HG02852 (cell line): ENCODE results near the gene FAM81A.
"Not testable (repeated sequence)": the region's sequence is repeated elsewhere in the genome, so short reads cannot be mapped to it uniquely, and the experiment has no call there.

Source experiments
- ATAC-seq: cut with Tn5 transposase; IDR thresholded peaks from one replicate; pipeline ENCODE4 v1.9.1; 2021; ENCODE audit warnings: mild to moderate bottlenecking, moderate library complexity; ENCODE audit not compliant: unreplicated experiment

Gene FAM81A

DNA sequence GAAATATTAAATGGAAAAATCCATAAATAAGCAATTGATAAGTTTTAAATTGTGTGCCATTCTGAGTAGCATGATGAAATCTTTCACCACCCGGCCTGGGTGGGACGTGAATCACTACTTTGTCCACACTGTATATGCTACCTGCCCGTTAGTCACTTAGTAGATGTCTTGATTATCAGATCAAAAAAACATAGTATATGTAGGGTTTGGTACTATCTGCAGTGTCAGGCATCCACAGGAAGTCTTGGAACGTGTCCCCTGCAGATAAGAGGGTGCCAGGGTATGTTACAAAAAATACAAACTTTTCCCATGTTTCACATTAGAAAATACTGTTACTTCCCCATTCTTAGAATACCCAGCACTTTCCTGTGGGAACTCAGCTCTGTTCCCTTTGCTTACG lies 35.2 kb downstream of the FAM81A start:
- no peak for ATAC-seq

DNA sequence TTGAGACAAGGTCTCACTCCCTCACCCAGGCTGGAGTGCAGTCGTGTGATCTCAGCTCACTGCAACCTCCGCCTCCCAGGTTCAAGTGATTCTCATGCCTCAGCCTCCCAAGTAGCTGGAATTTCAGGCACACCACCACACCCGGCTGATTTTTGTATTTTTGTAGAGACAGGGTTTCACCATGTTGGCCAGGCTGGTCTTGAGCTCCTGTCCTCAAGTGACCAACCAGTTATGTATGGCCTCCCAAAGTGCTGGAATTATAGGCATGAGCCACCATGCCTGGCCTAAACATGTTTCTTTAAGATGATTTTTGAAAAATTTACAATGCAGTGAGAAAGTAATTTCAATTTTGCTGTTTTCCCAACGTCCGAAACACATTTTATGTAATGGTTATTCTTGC lies 37.2 kb downstream of the FAM81A start:
- ATAC-seq: not testable (repeated sequence)

DNA sequence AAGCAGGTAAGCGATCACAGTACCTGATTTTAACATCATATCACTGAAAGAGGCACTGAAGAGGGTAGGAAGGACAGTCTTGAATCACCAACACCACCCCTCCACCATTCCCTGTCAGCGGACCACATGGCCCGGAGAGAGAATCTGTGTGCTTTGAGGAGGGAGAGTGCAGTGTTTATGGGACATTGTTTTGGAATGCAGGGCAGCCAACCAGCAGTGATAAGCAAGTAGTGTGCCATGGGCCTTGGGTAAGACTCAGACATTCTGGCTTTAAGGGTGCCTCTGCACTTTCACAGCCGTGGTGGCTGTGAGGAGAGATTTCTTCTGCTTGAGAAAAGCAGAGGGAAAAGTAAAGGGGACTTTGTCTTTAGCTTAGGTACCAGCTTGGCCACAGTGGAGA lies 46.4 kb downstream of the FAM81A start:
- no peak for ATAC-seq

DNA sequence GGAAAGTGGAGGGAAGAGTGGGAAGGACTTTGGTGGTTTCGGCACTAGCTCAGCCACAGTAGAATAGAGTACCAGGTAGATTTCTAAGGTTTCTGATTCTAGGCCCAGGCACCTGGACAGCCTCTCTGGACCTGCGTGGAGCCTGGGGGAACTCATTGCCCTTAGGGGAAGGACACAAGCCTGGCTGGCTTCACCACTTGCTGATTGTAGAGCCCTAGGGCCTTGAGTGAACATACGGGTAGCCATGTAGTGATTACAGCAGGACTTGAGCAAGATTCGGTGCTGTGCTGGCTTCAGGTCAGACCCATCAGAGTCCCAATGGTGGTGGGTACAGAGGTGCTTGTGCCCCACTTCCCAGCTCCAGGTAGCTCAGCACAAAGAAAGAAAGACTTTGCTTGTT lies 47.0 kb downstream of the FAM81A start:
- no peak for ATAC-seq

DNA sequence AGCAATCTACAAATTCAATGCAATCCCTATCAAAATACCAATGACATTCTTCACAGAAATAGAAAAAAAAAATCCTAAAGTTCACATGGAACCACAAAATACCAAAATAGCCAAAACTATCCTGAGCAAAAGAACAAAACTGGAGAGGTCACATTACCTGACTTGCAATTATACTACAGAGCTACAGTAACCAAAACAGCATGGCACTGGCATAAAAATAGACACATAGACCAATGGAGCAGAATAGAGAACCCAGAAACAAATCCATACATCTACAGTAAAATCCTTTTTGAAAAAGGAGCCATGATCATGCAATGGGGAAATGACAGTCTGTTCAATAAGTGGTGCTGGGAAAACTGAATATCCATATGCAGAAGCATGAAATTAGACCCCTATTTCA lies 51.5 kb downstream of the FAM81A start:
- ATAC-seq: not testable (repeated sequence)

DNA sequence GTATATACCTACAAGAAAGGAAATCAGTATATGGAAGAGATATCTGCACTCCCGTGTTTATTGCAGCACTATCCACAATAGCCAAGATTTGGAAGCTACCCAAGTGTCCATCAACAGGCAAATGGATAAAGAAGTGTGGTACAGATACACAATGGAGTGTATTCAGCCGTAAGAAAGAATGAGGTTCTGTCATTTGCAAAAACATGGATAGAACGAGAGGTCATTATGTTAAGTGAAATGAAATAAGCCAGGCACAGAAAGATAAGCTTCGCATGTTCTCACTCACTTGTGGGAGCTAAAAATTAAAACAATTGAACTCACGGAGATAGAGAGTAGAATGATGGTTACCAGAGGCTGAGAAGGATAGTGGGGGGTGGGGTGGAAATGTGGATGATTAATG lies 53.1 kb downstream of the FAM81A start:
- no peak for ATAC-seq

DNA sequence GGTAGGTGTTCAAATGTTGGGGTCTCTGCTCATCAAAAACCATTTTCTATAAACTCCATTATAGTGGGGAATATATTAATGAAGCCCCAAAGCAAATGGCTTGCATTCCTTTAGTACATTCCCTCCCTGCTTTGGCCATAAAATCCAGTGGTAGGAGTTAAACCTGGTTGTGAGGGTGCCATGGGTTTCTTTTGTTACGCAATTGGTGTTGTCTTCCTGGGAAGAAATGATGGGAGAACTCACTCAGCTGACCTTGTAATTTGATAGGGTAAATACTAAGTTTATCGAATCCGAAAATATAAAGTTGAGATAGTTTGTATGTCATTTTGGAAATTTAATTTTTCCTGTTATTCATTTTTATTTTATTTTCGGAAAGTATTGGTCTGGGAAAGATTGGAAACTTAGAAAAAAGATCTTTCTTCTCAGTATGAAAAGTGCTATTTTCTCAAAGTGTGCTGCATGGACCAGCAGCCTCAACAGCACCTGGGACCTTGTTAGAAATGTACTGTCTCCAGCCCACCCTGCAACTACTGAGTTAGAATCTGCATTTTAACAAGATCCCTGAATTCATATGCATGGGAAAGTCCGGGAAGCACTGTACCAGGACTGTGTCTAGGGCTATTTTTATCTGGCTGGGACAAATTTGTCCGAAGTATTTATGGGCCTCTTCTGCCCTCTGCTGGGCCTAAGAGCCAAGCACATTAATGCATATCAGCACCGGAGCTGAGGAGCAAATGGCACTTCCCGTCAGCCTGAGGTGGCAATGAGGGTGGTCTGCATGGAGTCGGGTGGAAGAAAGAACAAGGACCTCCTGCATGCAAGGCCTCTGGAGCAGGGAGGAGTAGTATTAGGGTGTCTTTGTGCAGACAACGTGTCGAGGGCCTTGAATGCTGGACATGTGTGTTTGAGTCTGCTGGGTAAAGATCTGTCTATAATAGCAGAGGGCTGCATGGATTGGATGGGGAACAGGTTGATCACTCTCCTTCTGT lies 54.7 kb downstream of the FAM81A start:
- no peak for ATAC-seq

DNA sequence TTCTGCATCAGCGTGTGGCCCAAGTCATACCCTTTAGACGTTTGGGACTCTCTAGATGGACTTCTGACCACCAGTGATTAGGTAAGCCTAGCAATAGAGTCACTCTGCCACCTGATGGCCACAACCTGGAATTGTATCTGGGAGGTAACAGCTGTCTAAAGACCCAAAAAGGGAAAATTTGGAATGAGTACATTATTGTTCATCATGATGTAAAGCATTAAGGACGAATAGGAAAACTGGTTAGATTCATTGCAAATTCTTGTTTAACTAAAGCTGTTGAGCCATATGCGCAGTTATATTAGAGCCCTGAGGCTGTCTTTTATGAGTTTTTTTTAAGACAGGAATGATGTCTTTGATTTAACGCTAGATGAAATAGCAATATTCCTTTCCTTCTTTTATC lies 63.6 kb downstream of the FAM81A start:
- no peak for ATAC-seq

DNA sequence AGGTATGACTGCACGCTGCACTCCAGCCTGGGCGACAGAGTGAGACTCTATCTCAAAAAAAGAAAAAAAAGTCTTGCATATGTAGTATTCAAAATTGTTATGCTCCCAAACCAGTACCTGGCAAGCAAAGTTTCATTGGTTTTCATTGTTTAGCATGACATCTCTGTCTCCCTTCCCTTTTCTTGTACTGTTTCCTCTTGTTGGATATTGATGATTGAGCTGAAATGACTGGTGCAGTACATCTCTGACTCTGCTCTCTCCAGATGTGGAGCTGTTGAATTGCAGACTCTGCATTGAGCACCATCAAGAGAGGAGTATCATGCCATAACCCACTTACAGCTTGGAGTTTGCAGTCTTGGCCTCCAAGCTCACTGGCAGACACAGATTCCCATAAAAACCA lies 77.2 kb downstream of the FAM81A start:
- ATAC-seq: no peak

DNA sequence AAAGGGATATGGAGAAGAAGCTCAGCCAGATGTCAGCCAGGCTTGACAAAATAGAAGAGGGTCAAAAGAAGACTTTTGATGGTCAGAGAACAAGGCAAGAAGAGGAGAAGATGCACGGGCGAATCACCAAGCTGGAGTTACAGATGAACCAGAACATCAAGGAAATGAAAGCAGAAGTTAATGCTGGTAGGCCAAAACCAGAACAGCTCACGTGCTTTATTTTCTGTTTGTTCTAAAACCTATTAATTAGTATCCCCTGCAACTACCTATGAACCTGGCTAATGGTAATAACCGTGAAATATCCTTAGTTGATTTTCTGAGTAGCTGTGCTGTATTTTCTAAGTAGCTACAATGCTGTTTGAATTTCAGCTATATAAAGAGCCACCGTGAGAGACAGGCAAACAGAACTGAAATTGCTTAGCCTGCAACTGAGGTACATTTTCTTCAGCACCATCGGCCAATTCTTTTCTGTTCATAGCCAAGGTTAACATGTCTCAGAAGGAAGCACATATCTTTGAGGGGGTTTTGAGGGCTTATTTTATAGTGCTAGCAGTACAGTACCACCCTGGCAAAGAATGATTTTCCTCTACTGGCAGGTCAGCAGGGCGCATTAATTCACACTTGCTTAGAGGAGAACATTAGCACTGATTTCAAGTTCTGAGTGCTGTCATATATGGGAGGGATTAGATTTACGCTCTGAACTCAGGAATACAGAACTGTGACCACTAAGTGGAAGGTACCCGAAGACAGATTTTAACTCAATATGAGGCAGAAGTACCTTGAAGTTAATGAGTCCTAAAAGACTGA lies 78.9 kb downstream of the FAM81A start:
- no peak for ATAC-seq

DNA sequence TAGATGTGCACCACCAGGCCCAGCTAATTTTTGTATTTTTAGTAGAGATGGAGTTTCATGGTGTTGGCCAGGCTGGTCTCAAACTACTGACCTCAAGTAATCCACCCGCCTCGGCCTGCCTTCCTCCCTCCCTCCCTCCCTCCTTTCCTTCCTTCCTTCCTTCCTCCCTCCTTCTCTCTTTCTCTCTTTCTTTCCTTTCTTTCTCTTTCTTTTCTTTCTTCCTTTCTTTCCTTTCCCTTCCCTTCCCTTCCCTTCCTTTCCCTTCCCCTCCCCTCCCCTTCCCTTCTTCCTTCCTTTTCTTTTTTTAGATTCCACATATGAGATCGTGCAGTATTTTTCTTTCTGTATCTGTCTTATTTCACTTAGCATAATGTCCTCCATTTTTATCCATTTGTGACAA lies 81.3 kb downstream of the FAM81A start:
- no peak for ATAC-seq

DNA sequence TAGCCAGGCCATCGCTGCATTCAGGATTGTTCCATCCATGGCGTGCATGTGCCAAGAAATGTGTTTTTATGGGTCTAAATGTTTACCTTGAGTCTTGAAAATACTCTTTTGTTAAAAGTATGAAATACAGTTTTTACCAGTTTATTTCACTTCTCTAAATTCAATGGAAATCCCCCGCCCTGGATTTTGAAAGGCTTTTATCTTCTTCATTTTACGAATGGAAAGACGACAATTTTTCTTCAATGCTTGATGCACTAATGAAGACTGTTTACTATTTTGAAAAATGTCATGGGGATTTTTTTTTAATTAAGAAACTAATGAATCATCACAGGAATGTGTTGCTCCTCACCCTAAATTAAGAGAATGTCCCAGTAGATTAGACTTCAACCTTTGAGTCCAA lies 83.5 kb downstream of the FAM81A start:
- no peak for ATAC-seq

DNA sequence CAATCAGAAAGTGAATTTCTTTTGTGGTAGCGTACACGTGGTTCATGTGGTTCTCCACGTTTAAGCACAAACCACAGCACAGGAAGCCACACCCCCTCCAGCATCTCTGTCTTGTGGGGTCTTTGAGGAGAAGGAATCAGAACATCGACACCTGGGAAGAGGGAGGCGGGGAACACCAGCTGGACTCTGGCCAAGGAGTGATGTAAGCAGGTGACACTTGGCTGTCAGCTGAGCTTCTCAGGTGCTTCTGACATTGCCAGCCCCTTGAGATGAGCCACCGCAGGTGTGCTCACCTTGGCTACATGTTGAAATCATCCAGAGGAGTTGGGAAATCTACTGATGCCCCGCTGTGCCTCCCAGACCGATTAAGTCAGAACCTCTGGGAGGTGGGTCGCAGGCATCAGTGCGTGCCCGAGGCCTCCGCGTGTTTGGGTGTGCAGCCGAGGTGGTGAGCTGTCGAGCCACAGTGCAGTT lies 85.0 kb downstream of the FAM81A start:
- no peak for ATAC-seq

DNA sequence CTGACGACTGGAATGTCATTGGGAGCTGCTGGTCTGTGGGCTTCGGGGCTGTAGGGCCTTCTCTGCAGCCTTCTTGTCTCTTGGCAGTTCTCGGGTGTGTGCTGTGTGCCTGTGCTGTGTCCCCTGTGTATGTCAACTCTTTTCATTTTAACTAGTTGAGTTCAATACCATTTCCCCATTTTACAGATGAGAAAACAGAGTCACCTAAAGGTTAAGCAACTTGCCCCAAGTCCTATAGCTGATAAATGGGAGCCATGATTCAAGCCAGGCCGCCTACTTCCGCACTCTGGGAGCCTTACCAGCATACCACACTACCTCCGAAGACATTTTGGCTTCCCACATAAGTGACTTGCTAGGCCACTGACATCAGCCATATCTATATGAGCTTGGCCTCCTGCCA lies 85.7 kb downstream of the FAM81A start:
- no peak for ATAC-seq

DNA sequence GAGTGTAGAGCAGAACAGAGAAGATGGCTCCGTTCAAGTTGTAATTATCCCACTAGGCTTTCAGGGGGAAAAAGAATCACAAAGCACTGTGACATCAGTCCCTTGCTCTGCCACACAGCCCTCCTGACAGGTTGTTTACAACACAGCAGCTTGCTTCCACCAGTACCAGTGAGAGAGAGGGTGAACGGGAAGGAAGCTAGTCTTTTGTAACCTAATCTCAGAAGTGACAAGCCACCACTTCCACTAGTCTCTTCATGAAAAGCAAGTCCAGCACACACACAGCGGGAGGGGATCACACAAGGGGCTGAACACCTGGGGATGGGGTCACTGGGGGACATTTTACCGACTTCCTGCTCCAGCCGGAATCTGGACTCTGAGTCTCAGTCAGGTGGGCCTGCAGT lies 86.3 kb downstream of the FAM81A start:
- ATAC-seq: no peak

DNA sequence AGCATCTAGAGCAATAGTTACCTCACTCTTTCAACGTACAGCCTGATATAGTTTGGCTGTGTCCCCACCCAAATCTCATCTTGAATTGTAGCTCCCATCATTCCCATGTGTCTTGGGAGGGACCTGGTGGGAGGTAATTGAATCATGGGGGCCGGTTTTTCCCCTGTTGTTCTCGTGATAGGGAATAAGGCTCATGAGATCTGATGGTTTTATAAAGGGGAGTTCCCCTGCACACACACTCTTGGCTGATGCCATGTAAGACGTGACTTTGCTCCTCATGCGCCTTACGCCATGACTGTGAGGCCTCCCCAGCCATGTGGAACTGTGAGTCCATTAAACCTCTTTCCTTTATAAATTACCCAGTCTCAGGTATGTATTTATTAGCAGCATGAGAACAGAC lies 88.5 kb downstream of the FAM81A start:
- ATAC-seq: not testable (repeated sequence)

DNA sequence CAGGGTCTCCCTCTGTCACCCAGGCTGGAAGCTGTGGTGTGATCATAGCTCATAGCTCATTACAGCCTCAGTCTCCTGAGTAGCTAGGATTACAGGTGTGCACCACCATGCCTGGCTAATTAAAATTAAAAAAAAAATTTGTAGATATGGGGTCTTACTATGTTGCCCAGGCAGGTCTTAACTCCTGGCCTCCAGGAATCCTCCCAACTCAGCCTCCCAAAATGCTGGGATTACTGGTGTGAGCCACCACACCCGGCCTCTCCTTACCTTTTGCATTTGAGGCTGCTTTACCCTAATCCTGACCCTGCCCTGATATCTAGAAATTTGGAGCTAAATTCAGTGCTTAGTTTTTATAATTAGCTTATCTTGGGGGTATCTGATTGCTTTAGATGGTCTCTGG lies 90.4 kb downstream of the FAM81A start:
- no peak for ATAC-seq

DNA sequence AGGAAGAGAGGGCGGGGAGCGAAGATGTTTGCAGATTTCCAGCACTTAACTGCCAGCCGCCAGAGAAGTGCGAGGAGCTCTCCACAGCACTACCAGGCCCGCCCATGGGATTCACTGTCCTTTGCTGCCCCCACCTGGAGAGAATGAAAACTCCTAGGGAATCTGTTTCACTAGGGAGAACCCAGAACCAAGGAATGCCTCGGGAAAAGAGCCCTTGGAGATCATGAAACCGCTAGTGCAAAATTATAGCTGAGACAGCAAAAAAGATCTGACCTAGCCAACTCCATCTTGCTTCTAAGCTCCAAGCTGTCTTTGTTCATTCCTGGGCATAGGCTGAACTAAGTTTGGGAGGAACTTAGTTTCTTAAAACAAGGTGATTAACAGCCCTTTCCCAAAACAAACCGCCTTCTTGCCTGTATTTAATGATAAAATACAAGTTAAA lies 91.0 kb downstream of the FAM81A start:
- ATAC-seq: peak; percentile 67

DNA sequence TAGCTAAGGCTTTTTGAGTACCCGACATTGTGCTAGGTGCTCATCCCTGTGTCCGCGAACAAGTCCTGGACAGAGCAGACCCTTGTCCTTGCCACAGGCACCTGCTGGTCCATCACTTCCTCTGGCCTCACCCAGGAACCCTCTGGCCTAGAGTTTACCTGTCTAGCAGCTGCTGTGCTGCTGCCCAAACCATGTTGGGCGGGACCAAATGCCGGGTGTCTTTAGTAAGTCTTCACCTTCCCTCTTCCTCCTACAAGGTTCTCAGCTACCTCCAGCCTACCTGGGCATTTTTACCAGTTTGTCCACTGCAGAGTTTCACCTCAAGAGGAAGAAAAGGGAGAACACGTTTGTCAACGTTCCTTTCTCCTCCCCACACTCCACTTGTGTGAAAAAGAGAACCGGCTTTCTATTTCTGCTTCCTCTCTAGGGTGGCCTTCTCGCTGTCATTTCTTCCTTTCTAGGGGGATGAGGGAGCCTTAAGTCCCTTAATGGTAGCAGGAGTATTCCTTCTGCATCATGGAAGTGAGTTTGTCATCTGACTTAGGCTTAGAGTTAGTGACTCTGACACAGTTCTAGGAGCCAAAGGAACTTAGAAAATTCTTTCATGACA lies 93.2 kb downstream of the FAM81A start:
- ATAC-seq: no peak

DNA sequence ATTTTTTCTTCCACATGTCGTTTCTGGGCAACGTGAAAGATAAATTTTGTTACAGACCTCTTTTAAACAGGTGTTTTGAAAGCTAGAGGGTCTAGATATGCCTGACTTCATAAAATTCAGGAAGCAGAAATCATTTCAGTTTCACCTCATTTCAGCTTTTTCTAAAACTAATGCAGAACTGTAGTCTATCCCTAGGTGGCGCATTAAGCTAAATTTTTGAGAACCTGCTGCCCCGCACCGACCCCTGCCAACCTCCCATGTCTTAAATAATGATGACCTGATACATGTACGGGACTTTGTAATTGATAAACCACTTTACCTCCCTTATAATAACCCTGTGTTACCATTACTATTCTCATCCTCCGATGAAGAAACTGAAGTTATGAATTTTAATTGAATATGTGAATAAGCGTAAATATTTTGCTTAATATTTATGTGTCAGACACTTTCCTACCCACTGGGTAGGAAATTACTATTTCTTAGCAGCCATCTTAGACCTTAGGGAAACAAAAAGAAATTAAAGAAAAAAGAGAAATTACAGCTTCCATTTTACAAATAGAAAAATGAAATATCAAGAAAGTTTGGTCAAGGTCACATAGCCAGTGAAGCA lies 94.9 kb downstream of the FAM81A start:
- no peak for ATAC-seq

DNA sequence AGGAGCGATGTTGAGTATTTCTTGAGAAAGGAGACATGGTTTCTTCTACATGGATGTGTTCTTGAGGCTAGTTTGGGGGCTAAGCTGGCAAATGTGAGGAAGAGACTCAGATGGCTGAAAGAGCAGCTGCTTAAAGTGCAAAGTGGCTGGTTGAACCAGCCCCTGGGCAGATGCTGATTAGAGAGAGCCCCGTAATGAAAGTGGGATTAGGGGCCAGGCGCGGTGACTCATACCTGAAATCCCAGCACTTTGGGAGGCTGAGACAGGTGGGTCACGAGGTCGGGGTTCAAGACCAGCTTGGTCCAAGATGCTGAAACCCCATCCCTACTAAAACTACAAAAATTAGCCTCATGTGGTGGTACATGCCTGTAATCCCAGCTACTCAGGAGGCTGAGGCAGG lies 98.6 kb downstream of the FAM81A start:
- ATAC-seq: no peak
